GM21381 (cell line): ENCODE results near the gene NLK.
"Not testable (repeated sequence)": the region's sequence is repeated elsewhere in the genome, so short reads cannot be mapped to it uniquely, and the experiment has no call there.

Experiments
- ATAC-seq: cut with Tn5 transposase; IDR thresholded peaks from one replicate; pipeline ENCODE4 v1.9.1; 2021; ENCODE audit warnings: mild to moderate bottlenecking, moderate library complexity; ENCODE audit not compliant: unreplicated experiment

The NLK gene

GRCh38 chr17:28042657-28042720 lies at the start of gene NLK:
TSS of gene NLK (plus strand) at chr17:28042677. CDS start at chr17:28042874, 197 bp downstream.
- no peak for ATAC-seq

GRCh38 chr17:27993161-27993695 lies 49.2 kb upstream of the NLK start:
- no peak for ATAC-seq

- ATAC-seq, result no peak
Measured at GRCh38 chr17:27993723-27994310, 48.7 kb upstream of the NLK start.

- ATAC-seq, result no peak
Measured at GRCh38 chr17:27994586-27994985, 47.9 kb upstream of the NLK start.

- no peak for ATAC-seq
Measured at GRCh38 chr17:27995554-27995953, 46.9 kb upstream of the NLK start.

DNA sequence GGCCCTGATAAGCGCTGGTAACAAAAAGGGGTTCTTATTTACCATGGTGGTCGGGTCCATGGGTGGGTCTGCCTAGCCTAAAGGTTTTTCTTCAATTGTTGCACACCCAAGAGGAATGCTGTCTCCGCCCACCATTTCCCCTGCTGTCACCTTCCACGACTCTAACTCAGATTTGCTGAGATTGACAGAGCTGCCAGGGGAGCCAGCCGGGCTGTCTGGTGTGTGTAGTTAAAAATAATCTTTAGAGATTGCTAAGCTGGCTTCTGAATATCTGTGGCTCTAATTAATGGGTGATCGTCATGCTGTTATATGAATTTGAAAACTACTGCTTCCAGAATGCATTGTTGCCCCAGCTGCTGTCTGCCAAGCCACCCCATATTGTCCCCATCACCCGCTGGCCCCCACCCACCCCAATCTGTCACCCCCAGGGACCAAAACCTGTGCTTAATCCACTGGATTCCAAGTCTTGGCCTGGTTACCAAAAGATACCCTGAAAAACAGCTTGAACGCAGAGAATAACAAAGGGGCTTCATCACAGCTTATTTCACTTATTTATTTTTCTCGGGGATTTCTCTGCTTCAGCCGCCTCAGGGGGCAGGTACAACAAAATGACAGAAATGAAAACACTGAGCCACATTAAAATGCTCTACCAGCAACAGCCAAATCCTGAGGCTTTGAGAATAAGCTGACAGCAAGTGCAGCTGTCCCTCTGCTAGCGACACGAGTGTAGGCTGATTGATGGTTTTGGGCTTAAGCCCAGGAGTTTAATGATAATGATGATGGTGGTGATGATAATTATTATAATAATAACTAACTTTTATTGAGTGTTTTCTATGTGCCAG lies 46.1 kb upstream of the NLK start:
- no peak for ATAC-seq

GRCh38 chr17:27997044-27997401 lies 45.5 kb upstream of the NLK start:
- ATAC-seq, result no peak

GRCh38 chr17:27997522-27997921 lies 45.0 kb upstream of the NLK start:
- ATAC-seq, result no peak

DNA sequence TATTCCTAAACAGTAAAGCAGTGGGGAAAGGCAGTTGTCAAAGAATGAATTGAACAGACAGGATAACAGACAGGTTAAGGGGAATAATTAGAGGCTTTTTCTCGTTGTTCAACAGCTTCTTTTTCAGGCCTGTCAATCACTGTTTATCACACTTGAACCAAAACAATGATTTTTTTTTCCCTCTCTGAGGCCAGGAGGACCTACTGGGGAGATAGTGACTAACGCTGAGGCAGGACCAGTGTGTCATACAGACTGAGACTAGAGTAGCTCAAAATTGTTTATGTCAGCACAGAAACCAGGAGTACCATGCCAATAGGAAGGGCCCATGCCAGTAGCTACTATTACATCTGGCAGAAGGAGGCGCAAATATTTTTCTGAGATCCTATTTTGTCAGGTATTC lies 41.3 kb upstream of the NLK start:
- ATAC-seq, result no peak

- no peak for ATAC-seq
Measured at GRCh38 chr17:28004344-28004743, 38.1 kb upstream of the NLK start.

DNA sequence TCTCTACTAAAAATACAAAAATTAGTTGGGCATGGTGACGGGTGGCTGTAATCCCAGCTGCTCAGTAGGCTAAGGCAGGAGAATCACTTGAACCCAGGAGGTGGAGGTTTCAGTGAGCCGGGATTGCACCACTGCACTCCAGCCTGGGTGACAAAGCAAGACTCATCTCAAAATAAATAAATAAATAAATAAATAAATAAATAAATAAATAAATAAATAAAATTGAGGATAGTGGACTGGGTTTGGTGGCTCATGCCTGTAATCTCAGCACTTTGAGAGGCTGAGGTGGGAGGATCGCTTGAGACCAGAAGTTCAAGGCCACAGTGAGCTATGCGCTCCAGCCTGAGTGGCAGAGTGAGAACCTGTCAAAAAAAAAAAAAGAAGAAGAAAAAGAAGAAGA lies 34.6 kb upstream of the NLK start:
- ATAC-seq, result not testable (repeated sequence)

DNA sequence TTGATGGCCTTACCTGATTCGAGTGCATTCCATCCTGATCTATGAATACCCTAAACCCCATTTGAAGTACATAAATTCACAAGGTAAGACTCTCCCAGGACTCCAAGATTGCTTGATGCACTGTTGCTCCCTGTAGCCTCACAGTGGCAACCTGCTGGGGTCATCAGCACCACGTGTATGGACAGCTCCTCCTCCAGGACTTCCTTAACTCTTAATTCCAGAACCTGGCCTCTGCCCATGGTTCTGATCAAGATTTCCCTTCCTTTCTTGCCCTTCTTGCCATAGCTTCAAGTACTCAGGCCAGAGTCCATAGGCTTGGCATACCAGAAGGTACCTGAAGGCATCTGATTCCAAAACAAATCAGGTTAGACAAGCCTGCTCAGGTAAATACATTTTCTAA lies 34.0 kb upstream of the NLK start:
- no peak for ATAC-seq

DNA sequence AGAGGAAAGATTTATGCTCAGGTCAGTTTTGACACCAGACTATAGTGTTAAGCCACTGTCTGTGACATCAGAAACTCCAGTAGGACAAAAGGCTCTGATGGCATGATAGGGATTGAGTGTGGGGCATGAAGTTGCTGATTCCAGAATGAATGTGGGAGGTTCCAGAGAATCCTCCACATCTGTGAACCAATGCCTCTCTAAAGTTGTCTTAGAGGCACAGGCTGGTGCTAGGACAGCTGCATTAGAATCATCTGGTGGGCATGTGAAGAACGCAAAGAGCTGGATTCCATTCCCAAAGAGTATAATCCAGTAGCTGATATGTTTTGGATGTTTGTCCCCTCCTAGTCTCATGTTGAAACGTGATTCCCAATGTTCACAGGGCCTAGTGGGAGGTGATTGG lies 32.1 kb upstream of the NLK start:
- no peak for ATAC-seq

- no peak for ATAC-seq
Measured at GRCh38 chr17:28018439-28019070, 23.9 kb upstream of the NLK start.

DNA sequence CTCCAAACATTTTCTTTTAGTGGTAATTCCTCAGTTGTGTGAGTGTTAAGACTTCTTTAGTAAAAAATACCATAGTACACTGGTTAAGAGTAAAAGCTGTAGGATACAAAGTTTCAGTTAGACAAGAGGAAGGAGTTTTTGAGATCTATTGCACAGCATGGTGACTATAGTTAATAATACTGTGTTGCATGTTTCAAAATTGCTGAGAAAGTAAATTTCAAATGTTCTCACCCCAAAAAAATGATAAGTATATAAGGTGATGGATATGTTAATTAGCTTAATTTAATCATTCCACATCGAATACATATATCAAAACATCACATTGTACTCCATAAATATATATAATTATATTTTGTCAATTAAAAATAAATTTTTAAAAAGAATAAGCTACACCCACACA lies 22.0 kb upstream of the NLK start:
- no peak for ATAC-seq

GRCh38 chr17:28029044-28029443 lies 13.4 kb upstream of the NLK start:
- ATAC-seq, result no peak

DNA sequence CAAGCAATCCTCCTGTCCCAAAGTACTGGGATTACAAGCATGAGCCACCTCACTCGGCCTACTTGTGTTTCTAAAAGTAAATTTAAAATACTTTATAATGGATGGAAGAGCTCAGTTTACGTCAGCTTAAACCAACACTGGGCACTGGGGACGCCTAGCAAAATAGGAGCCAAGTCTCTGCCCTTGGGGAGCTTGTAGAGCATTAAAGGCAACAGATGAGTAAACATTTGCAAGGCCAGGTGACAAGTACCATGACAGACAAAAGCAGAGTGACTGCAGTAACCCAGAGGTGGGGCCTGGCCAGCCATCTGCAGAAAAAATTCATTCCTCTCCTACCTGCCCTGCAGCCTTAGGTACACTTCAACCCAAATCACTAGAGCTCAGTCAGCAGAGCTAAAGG lies 12.1 kb upstream of the NLK start:
- ATAC-seq, result no peak

GRCh38 chr17:28031174-28031573 lies 11.3 kb upstream of the NLK start:
- ATAC-seq, result no peak

DNA sequence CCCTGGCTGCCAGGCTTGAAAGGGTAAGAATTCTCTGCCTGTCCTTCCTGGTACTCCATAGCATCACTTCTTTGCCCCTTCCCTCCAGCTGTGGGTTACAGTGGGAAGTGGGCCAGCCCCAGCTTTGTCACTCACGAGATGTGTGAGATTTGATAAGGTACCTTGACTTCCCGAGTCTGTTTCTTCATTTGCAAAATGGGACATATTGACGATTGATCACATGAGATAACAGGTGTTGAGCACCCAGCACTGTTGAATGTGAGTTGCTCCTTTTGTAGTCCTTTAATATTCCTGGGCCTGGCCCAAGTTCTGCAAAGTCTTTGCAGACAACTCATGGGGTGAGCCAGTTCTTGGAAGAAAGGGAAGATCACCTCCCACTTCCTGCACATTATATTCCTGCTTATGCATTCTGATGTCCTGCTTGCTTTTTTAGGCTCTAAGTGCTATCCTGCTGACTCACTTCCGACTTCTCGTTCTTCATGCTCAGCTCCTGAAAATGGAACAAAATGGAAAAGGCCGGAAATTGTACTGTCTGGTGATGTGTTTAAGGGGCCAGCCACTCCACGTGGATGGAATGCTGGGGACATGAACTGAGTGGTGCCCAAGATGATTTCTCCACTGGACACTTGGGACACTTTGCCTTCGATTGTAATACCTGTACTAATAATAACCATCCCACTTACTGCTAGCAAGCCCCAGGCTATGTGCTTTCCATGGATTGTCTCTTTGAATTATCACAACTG lies 8.3 kb upstream of the NLK start:
- ATAC-seq, result no peak

GRCh38 chr17:28035452-28035851 lies 7.0 kb upstream of the NLK start:
- ATAC-seq, result not testable (repeated sequence)

DNA sequence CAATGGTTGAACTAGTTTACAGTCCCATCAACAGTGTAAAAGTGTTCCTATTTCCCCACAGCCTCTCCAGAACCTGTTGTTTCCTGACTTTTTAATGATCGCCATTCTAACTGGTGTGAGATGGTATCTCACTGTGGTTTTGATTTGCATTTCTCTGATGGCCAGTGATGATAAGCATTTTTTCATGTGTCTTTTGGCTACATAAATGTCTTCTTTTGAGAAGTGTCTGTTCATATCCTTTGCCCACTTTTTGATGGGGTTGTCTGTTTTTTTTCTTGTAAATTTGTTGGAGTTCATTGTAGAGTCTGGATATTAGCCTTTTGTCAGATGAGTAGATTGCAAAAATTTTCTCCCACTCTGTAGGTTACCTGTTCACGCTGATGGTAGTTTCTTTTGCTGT lies 6.6 kb upstream of the NLK start:
- ATAC-seq, result not testable (repeated sequence)

DNA sequence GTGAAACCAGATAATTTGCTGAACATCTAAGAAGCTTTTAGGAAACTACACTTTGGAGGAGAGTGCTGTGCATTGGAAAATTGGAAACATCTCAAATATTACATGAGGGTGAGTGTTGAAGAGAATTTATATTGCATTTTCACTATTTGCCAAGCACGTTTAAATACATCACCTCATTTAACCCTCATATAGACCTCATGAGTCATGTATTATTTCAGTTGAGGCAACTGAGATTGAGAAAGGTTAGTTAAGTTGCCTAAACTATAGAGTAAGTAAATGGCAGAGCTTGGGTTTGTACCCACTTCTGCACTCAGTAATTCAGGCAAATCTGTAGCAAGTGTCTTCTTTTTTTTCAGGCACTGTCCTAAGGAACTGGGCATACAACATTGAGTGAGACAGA lies 3.7 kb upstream of the NLK start:
- no peak for ATAC-seq
